Muscle of leg (tissue), 11 donors: ENCODE results near the gene CAPS. TPM values are rescaled to one million over a fixed set of nuclear protein-coding genes. Genes with fewer than 3 reads are reported as not detected.

Experiments
- DNase-seq: peaks from one replicate; pipeline ENCODE4 v3.0.0; 2013
- H3K27ac ChIP-seq: one replicate; pipeline ENCODE4 v1.5.1; 2013; ENCODE audit warnings: mild to moderate bottlenecking, low read length, control low read depth
- H3K27me3 ChIP-seq: one replicate; pipeline ENCODE4 v1.6.1; 2013; ENCODE audit warnings: low read length; ENCODE audit not compliant: control insufficient read depth, insufficient read depth
- H3K36me3 ChIP-seq: one replicate; pipeline ENCODE4 v1.6.1; 2013; ENCODE audit warnings: low read length; ENCODE audit not compliant: control insufficient read depth, insufficient read depth
- H3K4me1 ChIP-seq: one replicate; pipeline ENCODE4 v1.6.1; 2013; ENCODE audit warnings: low read length; ENCODE audit not compliant: control insufficient read depth, insufficient read depth
- H3K4me3 ChIP-seq: one replicate; pipeline ENCODE4 v1.5.1; 2013; ENCODE audit warnings: low read length, control low read depth
- H3K9me3 ChIP-seq: replicated peaks from 2 replicates; pipeline ENCODE4 v1.6.1; 2013; ENCODE audit warnings: low read depth, low read length; ENCODE audit not compliant: control insufficient read depth
- WGBS: methylation state at CpG from one replicate; pipeline ENCODE4 v1.1.5; 2013; ENCODE audit warnings: missing lambda C conversion rate; ENCODE audit not compliant: insufficient coverage; 5-methylcytosine and 5-hydroxymethylcytosine counted together
- polyA plus RNA-seq, 8 donors: library from polyadenylated mRNA; unstranded; fragments of 120-200 nt; gene quantifications; one replicate each; pipeline versions ENCODE4 v1.2.1 to v1.2.3, GENCODE V29; 2013; ENCODE audit warnings: inconsistent platforms in 1 of 8, low replicate concordance in 1 of 8; ENCODE audit not compliant: insufficient read length in 8 of 8, insufficient read depth in 1 of 8
- total RNA-seq: library from RNA; stranded (reverse); fragments of 120-200 nt; gene quantifications from one replicate; pipeline ENCODE4 v1.2.4, GENCODE V29; 2013

Gene CAPS
- total and polyA plus RNA-seq, 9 donors, result 3.9 to 10.1 (median 6.3) TPM

GRCh38 chr19:5891572-5891937 lies 22.5 kb upstream of the CAPS start:
- WGBS, result 46% methylated on average over 4 of the region's 4 CpGs

GRCh38 chr19:5891938-5892771 lies 21.9 kb upstream of the CAPS start:
- WGBS, result 9% methylated on average over 29 of the region's 48 CpGs
- Histone ChIP-seq H3K4me3 (no peak overlapping the region), H3K27me3 (peaks cover 21% of the 10 kb centered on the region), H3K27ac (no peak overlapping the region), H3K4me1 (peaks cover 38% of the 10 kb centered on the region), H3K9me3 (no peaks in the 10 kb centered on the region), H3K36me3 (peaks cover 30% of the 10 kb centered on the region)
- DNase-seq, result peak; percentile 54

More at GRCh38 chr19:5891572-5891937, 22.5 kb upstream of the CAPS start:
- Histone ChIP-seq H3K9me3 (no peaks in the 10 kb centered on the region), H3K4me3 (no peak overlapping the region), H3K4me1 (peaks cover 38% of the 10 kb centered on the region), H3K27ac (no peak overlapping the region), H3K36me3 (peaks cover 25% of the 10 kb centered on the region), H3K27me3 (peaks cover 21% of the 10 kb centered on the region)
- DNase-seq, result no peak

- Histone ChIP-seq H3K27me3 (peaks cover 21% of the 10 kb centered on the region), H3K27ac (no peak overlapping the region), H3K36me3 (peaks cover 30% of the 10 kb centered on the region), H3K9me3 (no peaks in the 10 kb centered on the region), H3K4me3 (no peak overlapping the region), H3K4me1 (peaks cover 38% of the 10 kb centered on the region)
- 61% methylated on average over 11 of the region's 15 CpGs for WGBS
- DNase-seq, result no peak
These were observed 21.2 kb upstream of the CAPS start for GRCh38 chr19:5892772-5893275.

GRCh38 chr19:5893296-5893903 lies 20.7 kb upstream of the CAPS start:
- 56% methylated on average over 7 of the region's 13 CpGs for WGBS
- H3K4me1 ChIP-seq, result peaks cover 41% of the 10 kb centered on the region

GRCh38 chr19:5893907-5894703 lies 19.9 kb upstream of the CAPS start:
- H3K27me3 ChIP-seq, result peaks cover 21% of the 10 kb centered on the region
- peaks cover 41% of the 10 kb centered on the region for H3K4me1 ChIP-seq
- no peaks in the 10 kb centered on the region for H3K9me3 ChIP-seq
- peak; percentile 51 for DNase-seq
- peak overlapping the region; percentile 29 for H3K27ac ChIP-seq
- H3K36me3 ChIP-seq, result peaks cover 33% of the 10 kb centered on the region
- no peak overlapping the region for H3K4me3 ChIP-seq
- 55% methylated on average over 27 of the region's 28 CpGs for WGBS

More at GRCh38 chr19:5893296-5893903, 20.7 kb upstream of the CAPS start:
- Histone ChIP-seq H3K9me3 (no peaks in the 10 kb centered on the region), H3K4me3 (no peak overlapping the region), H3K27ac (peak overlapping the region; percentile 40), H3K36me3 (peaks cover 33% of the 10 kb centered on the region), H3K27me3 (peaks cover 21% of the 10 kb centered on the region)
- no peak for DNase-seq

GRCh38 chr19:5894704-5895349 lies 19.2 kb upstream of the CAPS start:
- Histone ChIP-seq H3K9me3 (no peaks in the 10 kb centered on the region), H3K27me3 (peaks cover 17% of the 10 kb centered on the region), H3K36me3 (peaks cover 33% of the 10 kb centered on the region), H3K27ac (no peak overlapping the region), H3K4me3 (no peak overlapping the region), H3K4me1 (peaks cover 41% of the 10 kb centered on the region)
- DNase-seq, result no peak
- WGBS, result 86% methylated on average over 12 of the region's 28 CpGs

GRCh38 chr19:5895409-5895808 lies 18.6 kb upstream of the CAPS start:
- Histone ChIP-seq H3K4me1 (peaks cover 41% of the 10 kb centered on the region), H3K27ac (no peak overlapping the region), H3K4me3 (no peak overlapping the region), H3K36me3 (peaks cover 37% of the 10 kb centered on the region), H3K9me3 (no peaks in the 10 kb centered on the region), H3K27me3 (peaks cover 17% of the 10 kb centered on the region)
- WGBS, result 73% methylated on average over 14 of the region's 15 CpGs
- no peak for DNase-seq

GRCh38 chr19:5895890-5896289 lies 18.2 kb upstream of the CAPS start:
- 89% methylated on average over 8 of the region's 8 CpGs for WGBS
- H3K4me1 ChIP-seq, result peaks cover 41% of the 10 kb centered on the region
- no peaks in the 10 kb centered on the region for H3K9me3 ChIP-seq
- peaks cover 39% of the 10 kb centered on the region for H3K36me3 ChIP-seq
- no peak overlapping the region for H3K4me3 ChIP-seq
- H3K27me3 ChIP-seq, result peaks cover 15% of the 10 kb centered on the region
- H3K27ac ChIP-seq, result no peak overlapping the region
- DNase-seq, result no peak

GRCh38 chr19:5896365-5897076 lies 17.5 kb upstream of the CAPS start:
- Histone ChIP-seq H3K27me3 (peaks cover 9% of the 10 kb centered on the region), H3K36me3 (peaks cover 43% of the 10 kb centered on the region), H3K4me1 (peaks cover 41% of the 10 kb centered on the region), H3K27ac (no peak overlapping the region), H3K4me3 (no peak overlapping the region), H3K9me3 (no peaks in the 10 kb centered on the region)
- no peak for DNase-seq
- WGBS, result 89% methylated on average over 27 of the region's 29 CpGs
